AG04450 (cell line): Measurements from ENCODE around the gene ITGAX. TPM values are rescaled to one million over a fixed set of nuclear protein-coding genes. Genes with fewer than 3 reads are reported as not detected.

Experiments used
- CTCF ChIA-PET: fragments of 300-600, 350-600 bp; formaldehyde crosslinking; extraction: SDS; loops from one replicate; lab custom pipeline; 2022; ENCODE audit warnings: antibody characterized with exemption, inconsistent platforms; lab: Charles Lee
- POLR2A ChIA-PET: fragments of 350-600 bp; formaldehyde crosslinking; extraction: SDS; loops from one replicate; lab custom pipeline; 2021; ENCODE audit warnings: antibody characterized with exemption, inconsistent platforms; lab: Yijun Ruan, JAX
- DNase-seq: peaks from one replicate; pipeline ENCODE4 v3.0.0-alpha.2; 2011; ENCODE audit warnings: low read depth, low spot score
- H3K27ac ChIP-seq: one replicate; pipeline ENCODE4 v1.5.1; 2012; ENCODE audit warnings: low read depth, low read length, control low read depth
- H3K27me3 ChIP-seq: one replicate; pipeline ENCODE4 v1.6.0; 2012; ENCODE audit warnings: low read length; ENCODE audit not compliant: control insufficient read depth, insufficient read depth
- H3K4me3 ChIP-seq: 2 replicates; pipeline ENCODE4 v1.5.1; 2011; ENCODE audit warnings: mild to moderate bottlenecking, low read depth, low read length, control low read depth
- H3K9me3 ChIP-seq: 2 replicates; pipeline ENCODE4 v1.5.1; 2012; ENCODE audit warnings: low read length; ENCODE audit not compliant: control insufficient read depth, insufficient read depth
- CTCF ChIP-seq: IDR thresholded peaks from 2 replicates; pipeline ENCODE4 v1.5.1; 2011; ENCODE audit warnings: low read depth, low read length, control low read depth, inconsistent platforms
- polyA plus RNA-seq: library from polyadenylated mRNA; depleted of rRNA; stranded (reverse); fragments of >200 nt; gene quantifications from 2 replicates; pipeline ENCODE4 v1.2.3, GENCODE V29; 2011

The ITGAX gene
- polyA plus RNA-seq, 1 experiment, result 0.15 TPM

DNA sequence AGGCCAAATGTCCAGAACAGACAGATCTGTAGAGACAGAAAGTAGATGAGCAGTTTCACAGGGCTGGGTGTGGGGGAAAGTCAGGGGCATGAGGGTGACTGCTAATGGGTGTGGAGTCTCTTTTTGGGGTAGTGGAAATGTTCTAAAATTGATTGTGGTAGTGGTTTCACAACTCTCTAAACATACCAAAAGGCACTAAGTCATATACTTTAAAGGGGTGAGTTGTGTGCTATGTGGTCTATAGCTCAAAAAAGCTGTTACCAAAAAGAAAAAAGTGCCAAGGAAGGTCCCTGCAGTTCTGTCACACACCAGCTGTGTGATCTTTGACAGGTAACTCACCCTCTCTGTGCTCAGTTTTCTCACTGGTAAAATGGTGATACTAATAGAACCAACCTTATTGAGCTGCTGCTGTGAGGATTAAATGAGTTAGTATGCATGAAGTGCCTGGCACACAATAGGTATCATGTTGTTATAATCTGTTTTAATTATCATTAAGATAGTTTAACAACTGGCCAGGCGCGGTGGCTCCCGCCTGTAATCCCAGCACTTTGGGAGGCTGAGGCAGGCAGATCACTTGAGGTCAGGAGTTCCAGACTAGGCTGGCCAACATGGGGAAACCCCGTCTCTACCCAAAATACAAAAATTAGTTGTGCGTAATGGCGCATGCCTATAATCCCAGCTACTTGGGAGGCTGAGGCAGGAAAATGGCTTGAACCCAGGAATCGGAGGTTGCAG is 10.3 kb downstream of the ITGAX start:
- no peak for DNase-seq
- Histone ChIP-seq H3K9me3 (no peaks in the 10 kb centered on the region), H3K4me3 (no peak overlapping the region), H3K27me3 (peaks cover 2% of the 10 kb centered on the region), H3K27ac (no peak overlapping the region)
- ChIA-PET POLR2A (no interaction called here), CTCF (no interaction called here)
- TF ChIP-seq CTCF, result no peak

DNA sequence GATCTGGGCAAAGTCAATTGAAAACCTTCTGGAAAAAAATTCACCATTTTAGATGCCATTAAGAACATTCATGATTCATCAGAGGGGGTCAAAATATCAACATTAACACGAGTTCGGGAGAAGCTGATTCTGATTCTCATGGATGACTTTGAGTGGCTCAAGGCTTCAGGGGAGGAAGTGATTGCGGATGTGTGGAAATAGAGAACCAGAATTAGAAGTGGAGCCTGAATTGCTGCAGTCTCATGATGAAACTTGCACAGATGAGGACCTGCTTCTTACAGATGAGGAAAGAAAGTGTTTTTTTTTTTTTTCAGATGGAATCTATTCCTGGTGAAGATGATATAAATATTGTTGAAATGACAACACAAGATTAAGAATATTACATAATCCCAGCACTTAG is 12.9 kb downstream of the ITGAX start:
- Histone ChIP-seq H3K9me3 (no peaks in the 10 kb centered on the region; the same call in 1 of the 2 replicates), H3K4me3 (no peak overlapping the region), H3K27ac (no peak overlapping the region), H3K27me3 (peaks cover 2% of the 10 kb centered on the region)
- DNase-seq, result no peak
- CTCF ChIA-PET, result no interaction called here
- no peak for TF ChIP-seq CTCF
- POLR2A ChIA-PET, result no interaction called here

DNA sequence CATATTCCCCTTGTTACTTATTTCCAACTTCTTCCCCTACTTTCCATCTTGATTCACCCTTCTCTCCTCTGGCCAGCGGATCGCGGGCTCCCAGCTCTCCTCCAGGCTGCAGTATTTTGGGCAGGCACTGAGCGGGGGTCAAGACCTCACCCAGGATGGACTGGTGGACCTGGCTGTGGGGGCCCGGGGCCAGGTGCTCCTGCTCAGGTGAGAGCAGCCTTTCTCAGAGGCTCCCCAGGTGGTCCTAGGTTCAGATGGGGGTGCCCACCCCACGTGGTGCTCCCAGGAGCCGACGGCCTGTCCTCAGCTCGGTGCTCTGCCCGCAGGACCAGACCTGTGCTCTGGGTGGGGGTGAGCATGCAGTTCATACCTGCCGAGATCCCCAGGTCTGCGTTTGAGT is 16.0 kb downstream of the ITGAX start:
- no peak overlapping the region for H3K27ac ChIP-seq
- no peak overlapping the region for H3K4me3 ChIP-seq
- H3K27me3 ChIP-seq, result no peaks in the 10 kb centered on the region
- no peak for TF ChIP-seq CTCF
- H3K9me3 ChIP-seq, result no peaks in the 10 kb centered on the region; the same call in 1 of the 2 replicates
- ChIA-PET CTCF (no interaction called here), POLR2A (no interaction called here)
- DNase-seq, result no peak

DNA sequence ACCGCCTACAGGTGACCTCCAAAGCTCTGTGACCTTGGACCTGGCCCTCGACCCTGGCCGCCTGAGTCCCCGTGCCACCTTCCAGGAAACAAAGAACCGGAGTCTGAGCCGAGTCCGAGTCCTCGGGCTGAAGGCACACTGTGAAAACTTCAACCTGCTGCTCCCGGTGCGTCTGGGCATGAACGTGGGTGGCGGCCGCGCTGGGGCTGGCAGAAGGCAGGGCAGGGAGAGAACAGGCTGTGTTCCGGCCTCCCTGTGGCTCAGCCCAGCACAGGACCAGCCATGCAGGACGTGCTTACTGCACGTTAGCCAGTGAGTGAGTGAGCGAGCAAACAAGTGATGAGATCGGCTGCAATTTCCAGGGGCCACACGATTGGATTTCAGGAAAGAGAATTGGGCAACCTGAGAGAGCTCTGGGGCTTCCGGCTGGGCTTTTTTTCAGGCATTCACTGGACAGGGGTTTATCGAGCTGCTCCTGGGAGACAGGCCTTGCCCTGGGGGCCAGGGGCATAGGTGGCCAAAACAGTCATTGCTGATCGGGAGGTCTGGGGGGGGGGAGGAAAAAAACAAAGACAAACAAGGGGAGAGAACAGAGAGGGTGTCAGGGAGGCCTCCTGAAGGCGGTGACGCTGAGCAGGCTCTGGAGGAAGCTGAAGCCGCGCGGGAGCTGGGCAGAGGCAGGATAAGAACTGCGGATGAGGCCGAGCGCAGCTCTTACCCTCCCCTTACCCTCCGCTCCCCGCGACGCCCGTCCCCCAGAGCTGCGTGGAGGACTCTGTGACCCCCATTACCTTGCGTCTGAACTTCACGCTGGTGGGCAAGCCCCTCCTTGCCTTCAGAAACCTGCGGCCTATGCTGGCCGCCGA is 16.9 kb downstream of the ITGAX start:
- no peak for DNase-seq
- no peak for TF ChIP-seq CTCF
- Histone ChIP-seq H3K9me3 (no peaks in the 10 kb centered on the region; the same call in 1 of the 2 replicates), H3K4me3 (no peak overlapping the region), H3K27me3 (no peaks in the 10 kb centered on the region), H3K27ac (no peak overlapping the region)
- ChIA-PET CTCF (interaction anchor here (1.3 kb wide), 1 partner anchor 10 kb away, joined by 4 read pairs; no protein-coding TSS in a partner anchor), POLR2A (no interaction called here)

DNA sequence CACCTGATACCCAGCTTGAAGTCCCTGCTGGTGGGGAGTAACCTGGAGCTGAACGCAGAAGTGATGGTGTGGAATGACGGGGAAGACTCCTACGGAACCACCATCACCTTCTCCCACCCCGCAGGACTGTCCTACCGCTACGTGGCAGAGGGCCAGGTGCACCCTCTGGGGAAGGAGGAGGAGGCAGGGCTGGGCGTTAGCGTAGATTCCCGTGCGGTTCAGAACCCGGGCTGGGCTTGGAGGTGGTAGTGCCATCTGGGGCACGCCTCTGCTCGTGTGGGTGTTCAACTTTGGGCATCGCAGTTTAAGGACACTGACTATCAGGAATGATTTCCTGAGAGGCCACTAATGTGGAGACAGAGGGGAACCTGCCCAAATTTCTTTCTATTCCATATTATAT is 18.3 kb downstream of the ITGAX start:
- H3K27me3 ChIP-seq, result peaks cover 3% of the 10 kb centered on the region
- no peak for DNase-seq
- POLR2A ChIA-PET, result no interaction called here

More for the DNA sequence above, 18.3 kb downstream of the ITGAX start:
- no peak overlapping the region for H3K27ac ChIP-seq
- no peak overlapping the region for H3K4me3 ChIP-seq
- CTCF ChIA-PET, result interaction anchor here (1.3 kb wide), 1 partner anchor 9 kb away, joined by 4 read pairs; no protein-coding TSS in a partner anchor
- no peak for TF ChIP-seq CTCF
- H3K9me3 ChIP-seq, result no peaks in the 10 kb centered on the region; the same call in 1 of the 2 replicates
